Erythroblast (primary cell): ENCODE results near the gene TPD52L1.
A peak's percentile ranks its signal among the peaks of the same experiment; 100 is the strongest.
"Not testable (repeated sequence)": the region's sequence is repeated elsewhere in the genome, so short reads cannot be mapped to it uniquely, and the experiment has no call there.

ENCODE experiments used
- DNase-seq, 2 experiments: peaks; one replicate each; lab custom pipeline; 2025; lab: John Stamatoyannopoulos, UW
- GATA1 ChIP-seq: IDR thresholded peaks from 2 replicates; pipeline ENCODE4 v1.6.1; 2011; ENCODE audit warnings: low read depth, mild to moderate bottlenecking, control low read depth, low read length, moderate library complexity
- POLR2A ChIP-seq: IDR thresholded peaks from 2 replicates; pipeline ENCODE4 v1.6.1; 2011; ENCODE audit warnings: mild to moderate bottlenecking, low read length

The TPD52L1 gene

DNA sequence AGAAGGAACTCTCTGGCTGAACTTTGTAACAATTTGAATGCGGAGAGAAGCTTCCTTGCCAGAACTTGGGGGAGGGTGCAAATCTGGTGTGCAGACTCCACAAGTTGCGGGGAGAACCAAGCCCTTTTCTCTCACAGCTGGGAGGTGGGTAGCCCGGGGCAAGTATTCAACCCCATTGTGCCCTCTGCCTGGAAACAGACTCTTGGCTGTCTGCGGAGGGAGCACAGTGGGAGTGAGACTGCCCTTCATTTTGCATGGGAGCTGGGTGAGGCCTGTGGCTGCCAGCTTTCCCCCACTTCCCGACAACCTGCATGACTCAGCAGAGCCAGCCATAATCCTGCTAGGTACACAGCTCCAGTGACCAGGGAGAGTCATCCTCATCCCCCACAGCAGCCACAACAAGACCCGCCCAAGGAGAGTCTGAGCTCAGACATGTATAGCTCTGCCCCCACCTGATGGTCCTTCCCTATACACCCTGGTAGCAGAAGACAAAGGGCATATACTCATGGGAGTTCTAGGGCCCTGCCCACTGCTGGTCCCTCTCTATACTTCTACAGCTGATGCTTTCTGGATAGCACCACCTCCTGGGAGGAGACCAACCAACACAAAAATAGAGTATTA, 29.4 kb upstream of the TPD52L1 start:
- TF ChIP-seq POLR2A, result no peak
- TF ChIP-seq GATA1, result no peak
- no peak for DNase-seq

DNA sequence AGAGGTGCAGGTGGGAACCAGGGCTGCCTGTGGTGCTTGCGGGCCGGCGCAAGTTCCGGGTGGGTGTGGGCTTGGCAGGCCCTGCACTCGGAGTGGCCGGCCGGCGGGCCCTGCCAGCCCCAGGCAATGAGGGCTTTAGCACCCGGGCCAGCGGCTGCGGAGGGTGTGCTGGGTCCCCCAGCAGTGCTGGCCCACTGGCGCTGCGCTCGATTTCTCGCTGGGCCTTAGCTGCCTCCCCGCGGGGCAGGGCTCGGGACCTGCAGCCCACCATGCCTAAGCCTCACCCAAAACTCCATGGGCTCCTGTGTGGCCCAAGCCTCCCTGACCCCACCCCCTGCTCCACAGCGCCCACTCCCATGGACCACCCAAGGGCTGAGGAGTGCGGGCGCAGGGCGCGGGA, 27.7 kb upstream of the TPD52L1 start:
- DNase-seq, result not testable (repeated sequence)

DNA sequence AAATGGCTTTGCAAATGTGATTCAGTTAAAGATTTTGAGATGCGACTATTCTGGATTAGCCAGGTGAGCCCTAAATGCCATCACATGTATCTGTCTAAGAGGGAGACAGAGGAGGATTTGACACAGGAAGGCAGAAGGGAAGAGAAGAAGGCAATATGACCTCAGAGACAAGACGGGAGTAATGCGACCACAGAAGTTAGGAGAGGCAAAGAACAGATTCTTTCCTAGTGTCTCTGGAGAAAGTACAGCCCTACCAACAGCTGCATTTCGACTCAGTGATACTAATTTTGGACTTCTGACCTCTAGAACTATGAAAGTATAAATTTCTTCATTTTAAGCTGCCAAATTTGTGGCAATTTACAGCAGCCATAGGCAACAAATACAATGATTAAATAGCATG, 24.2 kb upstream of the TPD52L1 start:
- TF ChIP-seq GATA1, result no peak
- no peak for DNase-seq

DNA sequence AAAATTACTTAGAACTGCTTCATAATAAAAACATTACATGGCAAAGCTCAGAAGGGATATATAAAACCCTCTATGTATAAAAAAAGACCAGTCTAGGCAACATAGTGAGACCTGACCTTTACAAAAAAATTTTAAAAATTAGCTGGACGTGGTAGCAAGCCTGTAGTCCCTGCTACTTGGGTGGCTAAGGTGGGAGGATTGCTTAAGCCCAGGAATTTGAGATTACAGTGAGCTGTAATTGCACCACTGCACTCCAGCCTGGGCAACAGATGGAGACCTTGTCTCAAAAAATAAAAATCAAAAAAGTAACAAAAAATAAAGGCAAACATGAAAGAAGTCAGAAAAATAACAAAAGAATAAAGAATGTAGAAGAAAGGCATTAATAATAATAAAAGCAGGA, 21.5 kb upstream of the TPD52L1 start:
- TF ChIP-seq POLR2A (no peak), GATA1 (no peak)
- DNase-seq, result no peak

DNA sequence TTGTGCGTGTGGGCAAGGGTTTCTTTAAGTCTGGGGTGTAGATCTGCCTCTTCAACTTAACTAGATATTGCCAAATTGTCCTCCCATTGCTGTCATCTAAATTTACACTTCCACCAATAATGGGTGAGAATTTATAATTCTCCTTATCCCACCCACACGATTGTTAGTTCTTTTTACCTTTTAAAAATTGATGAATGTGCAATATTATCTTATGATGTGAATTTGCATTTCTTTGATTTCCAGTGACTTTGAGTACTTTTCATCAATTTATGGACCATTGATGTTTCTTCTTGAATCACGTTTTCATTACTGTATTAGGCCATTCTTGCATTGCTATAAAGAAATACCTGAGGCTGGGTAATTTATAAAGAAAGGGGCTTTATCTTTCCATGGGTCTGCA, 17.2 kb upstream of the TPD52L1 start:
- TF ChIP-seq POLR2A, result no peak
- DNase-seq, result no peak

DNA sequence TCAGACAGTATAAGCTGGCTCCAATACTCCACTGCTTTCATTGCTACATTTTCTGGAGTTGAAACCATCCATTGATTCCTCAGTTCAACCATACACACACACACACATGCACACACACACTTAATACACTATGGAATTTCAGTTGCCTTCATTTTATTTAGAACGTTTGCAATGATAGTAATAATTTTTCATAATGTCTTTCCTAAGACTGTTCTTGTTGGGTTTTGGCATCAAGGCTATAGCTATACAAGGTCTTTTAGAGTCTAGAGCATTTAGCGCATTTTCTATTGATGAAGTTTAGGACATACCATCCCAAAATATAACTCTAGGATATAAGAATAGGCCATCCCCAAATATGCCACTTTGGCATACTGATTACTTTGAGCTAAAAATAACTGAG, 15.5 kb upstream of the TPD52L1 start:
- no peak for DNase-seq
- TF ChIP-seq GATA1, result no peak

DNA sequence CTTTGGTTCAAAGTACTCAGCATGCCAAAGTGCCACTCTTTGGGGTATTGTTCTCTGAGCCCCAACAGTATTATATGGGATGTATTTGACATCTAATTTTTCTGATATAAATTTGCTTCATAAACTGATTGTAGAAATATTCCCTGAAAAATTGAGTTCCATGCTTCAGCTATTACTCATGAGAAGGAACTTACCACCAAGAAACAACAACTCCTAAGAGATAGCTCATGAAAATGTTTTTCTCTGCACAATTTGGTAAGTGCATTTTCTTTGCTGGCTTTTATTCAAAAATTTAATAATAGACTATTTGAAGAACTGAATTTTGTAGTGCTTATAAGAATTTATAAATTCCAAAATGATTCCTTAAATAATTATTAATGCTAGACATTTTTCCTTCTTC, 12.8 kb upstream of the TPD52L1 start:
- no peak for TF ChIP-seq POLR2A
- no peak for TF ChIP-seq GATA1
- DNase-seq, result no peak

DNA sequence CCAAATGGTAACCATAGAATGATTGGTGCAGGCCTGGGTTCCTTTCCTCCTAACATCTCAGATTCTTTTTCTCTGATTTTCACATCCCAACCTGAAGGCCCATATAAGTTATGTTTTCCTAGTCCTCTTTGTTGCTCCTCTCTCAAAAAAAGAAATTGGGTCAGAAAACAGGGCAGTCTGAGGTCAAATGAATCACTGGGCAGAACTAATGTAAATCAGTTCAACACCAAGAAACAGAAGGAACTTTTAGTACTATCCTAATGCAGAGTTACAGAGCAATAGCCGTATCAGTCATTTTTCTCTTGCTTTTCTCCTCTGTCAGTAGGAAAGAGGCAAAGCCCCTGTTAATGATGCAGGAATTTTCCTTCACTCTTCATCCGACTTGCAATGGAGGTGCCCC, 11.0 kb upstream of the TPD52L1 start:
- TF ChIP-seq POLR2A (no peak), GATA1 (no peak)
- no peak for DNase-seq

DNA sequence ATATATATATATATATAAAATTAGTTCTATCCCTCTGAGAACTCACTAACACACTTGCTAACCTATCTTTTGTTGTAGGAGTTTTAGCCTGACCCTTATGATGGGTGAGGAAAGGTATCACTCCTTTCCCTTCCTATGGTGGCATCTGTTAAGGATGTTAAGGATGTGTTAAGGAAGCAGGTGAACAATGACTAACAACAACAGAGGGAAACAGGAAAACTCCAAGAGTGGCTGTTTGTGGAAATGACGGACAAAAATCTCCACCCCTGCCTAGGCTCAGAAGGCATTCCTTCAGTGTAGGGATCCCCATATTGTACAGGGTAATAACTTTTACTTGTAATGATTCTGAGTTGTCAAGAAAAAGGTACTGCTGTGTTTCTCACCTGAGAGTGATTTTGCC, 8.8 kb upstream of the TPD52L1 start:
- TF ChIP-seq POLR2A, result no peak
- no peak for TF ChIP-seq GATA1
- no peak for DNase-seq

DNA sequence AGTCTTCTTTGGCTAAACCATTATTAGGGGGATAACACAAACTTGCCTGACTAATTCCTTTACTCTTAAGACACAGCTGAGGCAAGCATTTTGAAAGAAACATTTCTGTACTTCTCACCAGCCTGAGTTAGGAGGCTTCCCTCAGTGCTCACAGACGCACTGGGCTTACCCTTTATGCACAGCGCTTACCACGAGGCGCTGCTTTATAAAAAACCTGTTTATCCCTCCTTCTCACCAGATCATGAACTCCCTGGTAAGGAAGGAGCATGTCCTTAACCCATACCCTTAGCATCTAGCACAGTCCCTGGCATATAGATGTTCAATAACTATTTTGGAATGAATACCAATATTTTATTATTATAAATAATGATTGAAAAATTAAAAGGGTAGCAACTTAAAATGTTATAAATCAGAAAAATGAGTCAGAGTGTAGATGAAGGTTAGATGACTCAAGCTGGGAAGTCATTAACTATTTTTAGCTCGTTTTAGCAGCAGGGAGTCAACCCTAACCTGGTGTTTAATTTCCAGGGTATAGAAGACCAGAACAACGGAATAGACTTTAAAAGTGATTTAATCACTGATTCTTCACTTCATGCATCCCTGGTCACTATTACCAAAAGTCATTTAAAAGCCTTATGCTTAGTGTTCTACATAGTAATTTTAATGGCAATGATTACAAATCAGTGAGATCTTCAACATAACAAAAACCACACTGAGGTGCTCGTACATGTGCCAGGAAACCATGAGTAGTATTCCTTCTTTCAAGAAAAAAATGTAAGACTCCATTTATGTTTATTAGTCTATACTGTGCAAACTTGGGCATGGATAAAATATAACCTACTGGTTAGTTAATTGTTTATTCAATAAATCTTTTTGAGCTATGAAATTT, 4.1 kb upstream of the TPD52L1 start:
- no peak for DNase-seq
- no peak for TF ChIP-seq POLR2A
- TF ChIP-seq GATA1, result no peak

DNA sequence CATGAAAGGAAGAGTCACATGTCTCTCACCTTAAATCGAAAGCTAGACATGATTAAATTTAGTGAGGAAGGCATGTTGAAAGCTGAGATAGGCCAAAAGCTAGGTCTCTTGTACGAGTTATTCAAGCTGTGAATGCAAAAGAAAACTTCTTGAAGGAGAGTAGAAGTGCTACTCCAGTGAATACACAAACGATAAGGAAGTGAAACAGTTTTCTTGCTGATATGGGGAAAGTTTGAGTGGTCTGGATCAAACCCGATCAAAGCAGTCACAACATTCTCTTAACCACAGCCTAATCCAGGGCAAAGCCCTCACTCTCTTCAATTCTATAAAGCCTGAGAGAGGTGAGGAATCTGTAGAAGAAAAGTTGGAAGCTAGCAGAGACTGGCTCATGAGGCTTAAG, 1.9 kb upstream of the TPD52L1 start:
- DNase-seq, result no peak
- TF ChIP-seq POLR2A (no peak), GATA1 (no peak)

DNA sequence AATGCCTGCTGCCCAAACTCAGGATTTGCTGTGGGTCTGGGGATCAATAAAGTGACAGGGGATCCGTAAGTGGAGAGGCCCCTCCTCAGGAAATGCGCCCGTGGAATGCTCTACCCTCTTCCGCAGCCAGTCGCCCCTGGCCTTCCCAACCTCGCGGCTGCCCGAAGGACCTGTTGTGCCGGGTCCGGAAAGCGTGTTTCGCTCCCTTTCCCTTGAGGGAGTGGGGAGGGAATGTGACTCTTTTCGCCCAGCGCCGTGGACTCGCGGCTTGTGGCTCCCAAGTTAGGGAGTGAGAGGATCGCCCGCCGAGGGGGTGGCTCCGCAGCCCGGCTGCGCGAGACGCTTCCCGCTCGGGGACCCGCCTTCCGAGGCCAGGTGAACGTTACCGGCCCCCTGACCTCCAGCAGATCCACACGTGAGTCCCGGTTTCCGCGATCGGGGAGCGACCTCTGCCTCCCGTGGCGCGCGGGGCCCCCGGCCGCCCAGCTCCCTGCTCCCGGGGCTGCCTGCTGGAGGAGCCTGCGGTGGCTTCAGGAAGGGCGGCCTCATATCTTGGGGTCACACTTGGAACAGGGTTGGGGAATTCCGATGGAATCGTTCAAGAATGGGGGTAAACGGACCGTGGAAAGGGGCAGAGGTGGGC, 666 bp downstream of the TPD52L1 start:
- no peak for DNase-seq
- TF ChIP-seq POLR2A (no peak), GATA1 (no peak)

DNA sequence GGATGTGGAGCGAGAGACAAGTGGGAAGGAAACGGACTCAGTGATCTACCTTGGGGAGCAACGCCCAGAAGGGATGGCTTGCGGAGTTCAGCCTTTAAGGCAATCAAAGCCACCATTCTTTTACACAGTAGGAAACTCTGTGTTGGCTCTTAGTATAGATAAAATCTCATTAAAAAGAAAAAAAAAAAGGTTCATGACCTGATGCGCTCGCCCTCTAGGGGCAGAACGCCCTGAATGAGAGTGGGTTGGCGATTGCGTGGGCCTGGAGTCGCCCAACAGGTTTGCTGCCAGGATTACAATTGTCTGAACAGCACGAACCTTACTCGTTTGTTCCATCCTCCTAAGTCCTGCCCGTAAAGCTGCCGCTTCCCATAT, 1.2 kb downstream of the TPD52L1 start:
- peak; percentile 32 to 42 for DNase-seq
- no peak for TF ChIP-seq GATA1
- TF ChIP-seq POLR2A, result no peak

DNA sequence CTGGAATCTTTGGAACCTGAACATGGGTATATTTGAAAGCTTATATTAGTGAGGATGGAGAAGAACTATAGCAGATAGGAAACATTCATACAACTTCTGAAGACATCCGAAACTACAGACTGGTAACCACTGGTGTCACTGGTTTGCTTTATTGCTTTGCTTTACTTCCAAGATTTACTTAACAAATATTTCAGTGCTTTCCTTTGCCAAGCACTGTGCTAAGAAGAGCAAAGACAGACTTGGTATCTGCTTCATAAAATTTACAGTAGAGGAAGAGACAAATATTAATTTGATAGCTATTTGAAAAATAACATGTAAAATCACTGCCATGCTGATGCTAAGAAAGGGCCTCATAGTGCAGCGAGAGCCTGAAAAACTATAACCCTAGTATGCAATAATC, 1.8 kb downstream of the TPD52L1 start:
- no peak for DNase-seq
- TF ChIP-seq GATA1 (no peak), POLR2A (no peak)

DNA sequence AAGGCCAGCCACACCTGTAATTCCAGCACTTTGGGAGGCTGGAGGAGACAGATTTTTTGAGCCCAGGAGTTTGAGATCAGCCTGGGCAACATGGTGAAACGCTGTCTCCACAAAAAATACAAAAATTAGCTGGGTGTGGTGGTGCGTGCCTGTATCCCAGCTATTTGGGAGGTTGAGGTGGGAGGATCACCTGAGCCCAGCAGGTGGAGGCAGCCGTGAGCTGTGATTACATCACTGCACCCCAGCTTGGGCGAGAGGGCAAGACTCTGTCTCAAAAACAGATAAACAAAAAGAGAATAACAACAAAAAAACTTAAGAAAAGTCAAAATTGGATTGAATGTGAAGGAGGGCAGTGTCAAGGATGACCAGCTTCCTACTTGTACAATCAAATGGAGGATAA, 2.9 kb downstream of the TPD52L1 start:
- DNase-seq, result no peak
- TF ChIP-seq POLR2A, result no peak
